HepG2 (cell line): ENCODE results near the gene ANKRA2. TPM values are rescaled to one million over a fixed set of nuclear protein-coding genes. Genes with fewer than 3 reads are reported as not detected.

Experiments
- ATAC-seq: fragments of 200-7000 bp; cut with Tn5 transposase; 3 replicates; pipeline ENCODE4 v1.9.1; 2020; ENCODE audit warnings: mild to moderate bottlenecking, moderate library complexity
- BruUV-seq: library from RNA; stranded (reverse); fragments of 400-500 nt; replicated peaks from 2 replicates; lab custom pipeline; 2021; lab: Mats Ljungman, UMichigan
- CTCF ChIA-PET: fragments of 300-600 bp; formaldehyde crosslinking; extraction: SDS; loops from one replicate; lab custom pipeline; 2021; ENCODE audit warnings: low total read pairs, inconsistent platforms, low intra/inter-chr PET ratio; lab: Yijun Ruan, JAX
- POLR2A ChIA-PET: fragments of 350-600 bp; sonication (Branson Sonifier 250); formaldehyde crosslinking; loops from one replicate; lab custom pipeline; 2020; ENCODE audit warnings: antibody characterized with exemption, inconsistent platforms; lab: Yijun Ruan, JAX
- DNase-seq: peaks from one replicate; pipeline ENCODE4 v3.0.0-alpha.2; 2015; ENCODE audit warnings: low spot score
- FAIRE-seq: peaks from 3 replicates; lab custom pipeline; 2011; peaks lifted over from hg19 to GRCh38; lab: Jason Lieb, UNC
- H2AFZ ChIP-seq: one replicate; pipeline ENCODE4 v1.6.1; 2011; ENCODE audit warnings: low read length, inconsistent platforms
- H3K27ac ChIP-seq: fragments of 300-600 bp; 3 replicates; pipeline ENCODE4 v1.8.0; 2011; ENCODE audit warnings: mixed run types, mild to moderate bottlenecking, mixed read lengths, low read length, inconsistent platforms; ENCODE audit not compliant: insufficient read depth; ENCODE audit errors: extremely low read length
- H3K27me3 ChIP-seq, 2 experiments: fragments of 200-600 bp in 1 of 2; 2 replicates in 1 of 2; 3 replicates in 1 of 2; pipeline versions ENCODE4 v1.6.0 to v1.8.0; 2011; ENCODE audit warnings: low read length in 2 of 2, mild to moderate bottlenecking in 2 of 2, moderate library complexity in 2 of 2, inconsistent platforms in 1 of 2; ENCODE audit not compliant: insufficient read depth in 2 of 2, control insufficient read depth in 1 of 2
- H3K36me3 ChIP-seq, 2 experiments: fragments of 200-600 bp in 1 of 2; replicated peaks in 1 of 2; 2 replicates in 1 of 2; 3 replicates in 1 of 2; pipeline versions ENCODE4 v1.5.1 to v1.8.0; 2011; ENCODE audit warnings: low read length in 2 of 2, inconsistent platforms in 1 of 2; ENCODE audit not compliant: insufficient read depth in 2 of 2, control insufficient read depth in 1 of 2
- H3K4me1 ChIP-seq: 2 replicates; pipeline ENCODE4 v1.5.1; 2012; ENCODE audit warnings: low read length, inconsistent platforms; ENCODE audit not compliant: insufficient read depth
- H3K4me2 ChIP-seq: 2 replicates; pipeline ENCODE4 v1.6.0; 2011; ENCODE audit warnings: low read depth, low read length, inconsistent platforms
- H3K4me3 ChIP-seq, 3 experiments: fragments of 200-600 bp in 1 of 3; sonication (generic), shearing (Covaris generic) in 1 of 3; replicated peaks in 1 of 3; 2 replicates each; pipeline ENCODE4 v1.5.1; 2011 to 2016; ENCODE audit warnings: low read length in 3 of 3, inconsistent platforms in 2 of 3, low read depth in 2 of 3, mild to moderate bottlenecking in 2 of 3, control low read depth in 1 of 3, mixed read lengths in 1 of 3; ENCODE audit not compliant: insufficient read depth in 1 of 3
- H3K79me2 ChIP-seq: one replicate; pipeline ENCODE4 v1.6.1; 2011; ENCODE audit warnings: low read length, inconsistent platforms; ENCODE audit not compliant: insufficient read depth
- H3K9ac ChIP-seq: 2 replicates; pipeline ENCODE4 v1.6.0; 2011; ENCODE audit warnings: mild to moderate bottlenecking, low read depth, low read length, inconsistent platforms; ENCODE audit not compliant: insufficient read depth
- H3K9me3 ChIP-seq: 2 replicates; pipeline ENCODE4 v1.5.1; 2012; ENCODE audit warnings: mild to moderate bottlenecking, low read length
- H4K20me1 ChIP-seq: 2 replicates; pipeline ENCODE4 v1.6.0; 2011; ENCODE audit warnings: inconsistent platforms, mild to moderate bottlenecking, low read length, moderate library complexity; ENCODE audit not compliant: insufficient read depth
- FOXA1 ChIP-seq, 2 experiments: fragments of 450-650 bp in 1 of 2; sonication (generic) in 1 of 2; formaldehyde crosslinking in 1 of 2; IDR thresholded peaks; 2 replicates each; pipeline versions ENCODE4 v1.4.0 to v1.6.1; 2016 to 2020; ENCODE audit warnings: missing genetic modification reagents in 1 of 2
- FOXA3 ChIP-seq: IDR thresholded peaks from 2 replicates; pipeline ENCODE4 v1.6.1; 2016; ENCODE audit warnings: missing genetic modification reagents, missing compliant biosample characterization
- HNF4A ChIP-seq: sonication (generic); formaldehyde crosslinking; IDR thresholded peaks from 2 replicates; pipeline ENCODE4 v1.4.0; 2020; ENCODE audit warnings: missing genetic modification reagents
- NCOA5 ChIP-seq: sonication (generic); formaldehyde crosslinking; IDR thresholded peaks from 2 replicates; pipeline ENCODE4 v1.4.0; 2020; ENCODE audit warnings: missing genetic modification reagents
- TP53 ChIP-seq: sonication (generic); formaldehyde crosslinking; conservative IDR thresholded peaks from 2 replicates; pipeline ENCODE4 v1.4.0; 2020; ENCODE audit warnings: missing genetic modification reagents
- ZBTB26 ChIP-seq: IDR thresholded peaks from 2 replicates; pipeline ENCODE4 v1.6.1; 2016; ENCODE audit warnings: missing compliant biosample characterization, missing genetic modification reagents, borderline replicate concordance
- ZNF563 ChIP-seq: sonication (generic); formaldehyde crosslinking; IDR thresholded peaks from 2 replicates; pipeline ENCODE4 v1.8.0; 2022; ENCODE audit warnings: mild to moderate bottlenecking, moderate library complexity, missing genetic modification reagents
- ZNF629 ChIP-seq: sonication (generic); formaldehyde crosslinking; conservative IDR thresholded peaks from 2 replicates; pipeline ENCODE4 v1.5.0; 2020; ENCODE audit warnings: missing genetic modification reagents
- WGBS: methylation state at CpG from one replicate; pipeline ENCODE4 v1.1.6; 2017; ENCODE audit warnings: low lambda C conversion rate; 5-methylcytosine and 5-hydroxymethylcytosine counted together
- in situ Hi-C: cut with HindIII; loops from 2 replicates; pipeline ENCODE4 v1.10.0; 2017; ENCODE audit warnings: low pct_unique_long_range_greater_than_20kb; ENCODE audit not compliant: extremely low pct_ligation_motif_present
- intact Hi-C: fragments of 100-400 bp; cut with micrococcal nuclease; formaldehyde crosslinking; loops from one replicate; pipeline ENCODE4 v1.10.0; 2022; ENCODE audit not compliant: unreplicated experiment
- polyA plus RNA-seq, 8 experiments: library from polyadenylated mRNA; depleted of rRNA in 3 of 8; stranded (reverse) in 7 of 8; unstranded in 1 of 8; fragments of >200 nt; fragmentation: Illumina TruSeq in 4 of 8; extraction: Trizol in 4 of 8; gene quantifications; 2 replicates each; pipeline versions ENCODE4 v1.2.1 to v1.2.3, GENCODE V29; 2011 to 2016; ENCODE audit warnings: low read depth in 4 of 8, missing spikeins in 1 of 8, mixed read lengths in 1 of 8; ENCODE audit not compliant: insufficient read depth in 1 of 8
- total RNA-seq, 5 experiments: library from RNA; depleted of rRNA; stranded (reverse); fragments of >200 nt; fragmentation: Illumina TruSeq; extraction: Trizol; gene quantifications; 2 replicates each; pipeline ENCODE4 v1.2.3, GENCODE V29; 2016; ENCODE audit warnings: low read depth in 1 of 5

The ANKRA2 gene
- total and polyA plus RNA-seq, 2 of the 13 experiments (the other 11 are each of a cell fraction or from before 2014, with no cell fraction given): 23.6 to 33.6 TPM

- Histone ChIP-seq H3K4me2 (peak overlapping the region; percentile 49), H3K79me2 (no peaks in the 10 kb centered on the region)
- no peak for ATAC-seq
- no TSS peak for BruUV-seq
- TF ChIP-seq ZNF629 (CRISPR knock-in tag): peak; percentile 67
- TF ChIP-seq FOXA3 (CRISPR knock-in tag): peak; percentile 72
- no peak for TF ChIP-seq TP53 (CRISPR knock-in tag)
- TF ChIP-seq ZNF563: no peak
- no peak for TF ChIP-seq ZBTB26 (CRISPR knock-in tag)
- TF ChIP-seq NCOA5 (CRISPR knock-in tag): no peak
- TF ChIP-seq FOXA1 (IDR thresholded peaks at IDR 0.05): no peak
- peak; percentile 64; the same call in 1 of the 2 replicates for TF ChIP-seq FOXA1 (CRISPR knock-in tag; IDR thresholded peaks at IDR 0.05)
- peak; percentile 57 for TF ChIP-seq HNF4A (CRISPR knock-in tag)
- TF ChIP-seq, all 625 proteins: peak for 4
- no peak overlapping the region for H2AFZ ChIP-seq
- peak; percentile 8 for FAIRE-seq
- POLR2A ChIA-PET: interaction anchor here (0.8 kb wide), 1 partner anchor 28 kb away, joined by 3 read pairs; the partner anchor contains the start of gene BTF3
- H3K27me3 ChIP-seq: no peaks in the 10 kb centered on the region
- no peaks in the 10 kb centered on the region for H3K36me3 ChIP-seq
- intact Hi-C loops: no loop called here
- peaks cover 27% of the 10 kb centered on the region for H3K4me1 ChIP-seq
- 11% methylated on average over 3 of the region's 3 CpGs for WGBS
- no peaks in the 10 kb centered on the region for H4K20me1 ChIP-seq
- H3K9ac ChIP-seq: no peak overlapping the region
- peak overlapping the region in 1 of 3 experiments; percentile 28; a peak in 2 of 6 replicates for H3K4me3 ChIP-seq
- H3K27ac ChIP-seq: no peak overlapping the region
- in situ Hi-C loops: no loop called here
- CTCF ChIA-PET: no interaction called here
- no peak for DNase-seq
- no peaks in the 10 kb centered on the region for H3K9me3 ChIP-seq
Measured at GRCh38 chr5:73525606-73526203, 39.7 kb downstream of the ANKRA2 start.
